HG03139 (cell line): ENCODE measurements around the gene PPP4R1.
A peak's percentile ranks its signal among the peaks of the same experiment; 100 is the strongest.
"Not testable (repeated sequence)": the region's sequence is repeated elsewhere in the genome, so short reads cannot be mapped to it uniquely, and the experiment has no call there.

Experiments
- ATAC-seq: cut with Tn5 transposase; IDR thresholded peaks from one replicate; pipeline ENCODE4 v1.9.1; 2021; ENCODE audit not compliant: unreplicated experiment

The PPP4R1 gene, protein sequence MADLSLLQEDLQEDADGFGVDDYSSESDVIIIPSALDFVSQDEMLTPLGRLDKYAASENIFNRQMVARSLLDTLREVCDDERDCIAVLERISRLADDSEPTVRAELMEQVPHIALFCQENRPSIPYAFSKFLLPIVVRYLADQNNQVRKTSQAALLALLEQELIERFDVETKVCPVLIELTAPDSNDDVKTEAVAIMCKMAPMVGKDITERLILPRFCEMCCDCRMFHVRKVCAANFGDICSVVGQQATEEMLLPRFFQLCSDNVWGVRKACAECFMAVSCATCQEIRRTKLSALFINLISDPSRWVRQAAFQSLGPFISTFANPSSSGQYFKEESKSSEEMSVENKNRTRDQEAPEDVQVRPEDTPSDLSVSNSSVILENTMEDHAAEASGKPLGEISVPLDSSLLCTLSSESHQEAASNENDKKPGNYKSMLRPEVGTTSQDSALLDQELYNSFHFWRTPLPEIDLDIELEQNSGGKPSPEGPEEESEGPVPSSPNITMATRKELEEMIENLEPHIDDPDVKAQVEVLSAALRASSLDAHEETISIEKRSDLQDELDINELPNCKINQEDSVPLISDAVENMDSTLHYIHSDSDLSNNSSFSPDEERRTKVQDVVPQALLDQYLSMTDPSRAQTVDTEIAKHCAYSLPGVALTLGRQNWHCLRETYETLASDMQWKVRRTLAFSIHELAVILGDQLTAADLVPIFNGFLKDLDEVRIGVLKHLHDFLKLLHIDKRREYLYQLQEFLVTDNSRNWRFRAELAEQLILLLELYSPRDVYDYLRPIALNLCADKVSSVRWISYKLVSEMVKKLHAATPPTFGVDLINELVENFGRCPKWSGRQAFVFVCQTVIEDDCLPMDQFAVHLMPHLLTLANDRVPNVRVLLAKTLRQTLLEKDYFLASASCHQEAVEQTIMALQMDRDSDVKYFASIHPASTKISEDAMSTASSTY

DNA sequence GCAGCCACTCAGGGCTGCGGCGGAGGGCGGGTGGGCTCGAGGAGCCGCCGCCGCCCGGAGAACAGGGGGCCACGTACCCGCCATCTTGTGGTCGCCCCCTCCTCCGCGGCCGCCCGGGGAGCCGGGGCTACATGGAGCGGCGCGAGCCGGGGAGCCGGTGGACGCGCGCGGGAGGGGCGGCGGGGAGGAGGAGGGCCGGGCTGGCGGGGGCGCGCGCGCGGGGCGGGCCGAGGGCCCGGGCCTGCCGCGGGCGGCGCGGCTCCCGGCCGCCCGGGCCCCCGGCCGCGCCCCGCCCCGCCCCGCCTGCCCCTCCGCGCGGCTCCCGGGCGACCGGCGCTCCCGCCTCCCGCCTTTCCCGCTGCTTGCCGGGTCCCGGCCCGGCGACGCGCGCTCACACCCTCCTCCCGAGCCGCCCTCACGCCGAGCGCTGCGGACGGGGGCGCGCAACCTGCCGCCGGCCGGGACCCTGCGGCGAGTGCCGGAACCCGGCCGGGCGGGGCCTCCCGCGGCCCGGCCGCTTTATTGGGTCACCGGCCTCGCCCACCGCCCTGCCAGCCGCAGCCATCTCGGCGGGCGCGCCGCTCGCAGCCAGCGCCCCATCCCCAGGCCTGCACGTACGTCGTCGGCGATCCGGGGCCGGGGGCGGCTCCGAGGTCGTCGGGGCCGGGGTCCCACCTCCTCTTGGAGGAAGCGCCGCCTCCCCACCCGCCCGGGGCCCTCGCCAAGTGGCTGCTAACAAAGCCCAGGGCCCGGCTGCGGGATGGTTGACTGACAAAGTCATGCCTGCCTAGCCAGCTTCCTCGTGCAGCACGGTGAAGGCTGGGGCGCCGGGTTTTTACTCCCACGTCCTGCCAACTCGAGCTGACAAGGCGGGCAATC, at the start of gene PPP4R1:
TSS of gene PPP4R1 (minus strand) at position 159 of the 879 bp plus-strand sequence. CDS start at position 84, 75 bp downstream.
- ATAC-seq = peak; percentile 58

DNA sequence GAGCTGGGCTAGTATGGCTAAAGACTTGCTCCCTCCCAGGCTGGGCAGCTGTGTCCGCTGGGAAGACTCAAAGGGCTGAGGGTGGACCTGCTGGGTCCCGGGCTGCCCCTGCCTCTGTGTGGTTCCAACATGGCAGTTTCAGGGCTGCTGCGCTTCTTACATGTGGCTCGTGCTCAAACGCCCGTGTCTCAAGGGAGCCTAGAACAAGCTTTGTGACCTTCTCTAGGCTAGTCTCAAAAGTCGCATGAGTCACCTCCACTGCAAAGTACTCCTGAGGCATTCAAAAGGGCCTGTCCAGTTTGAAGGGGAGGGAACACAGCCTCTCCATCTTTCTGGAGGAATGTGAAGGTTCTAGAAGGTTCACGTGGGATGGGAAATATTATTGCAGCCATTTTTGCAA, 49.0 kb upstream of the PPP4R1 start:
- ATAC-seq = no peak

DNA sequence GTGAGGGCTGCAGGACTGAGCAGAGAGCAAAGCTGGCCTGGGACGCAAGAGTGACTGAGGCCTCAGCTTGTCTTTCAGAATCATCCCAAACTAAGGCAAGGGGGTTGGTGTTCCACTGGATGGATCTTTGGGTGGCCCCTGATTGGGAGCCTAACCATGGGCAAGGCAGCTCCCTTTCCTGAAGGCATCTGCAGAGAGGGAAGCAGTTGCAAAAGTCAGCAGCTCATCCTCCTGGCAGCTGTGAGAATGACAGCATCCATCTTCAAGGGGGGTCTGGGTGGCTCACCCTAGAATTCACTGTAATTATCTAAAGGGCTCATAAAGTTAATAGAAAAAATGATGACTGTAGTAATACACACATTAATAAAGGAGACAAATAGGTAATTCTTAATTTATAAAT, 47.2 kb upstream of the PPP4R1 start:
- ATAC-seq = no peak

DNA sequence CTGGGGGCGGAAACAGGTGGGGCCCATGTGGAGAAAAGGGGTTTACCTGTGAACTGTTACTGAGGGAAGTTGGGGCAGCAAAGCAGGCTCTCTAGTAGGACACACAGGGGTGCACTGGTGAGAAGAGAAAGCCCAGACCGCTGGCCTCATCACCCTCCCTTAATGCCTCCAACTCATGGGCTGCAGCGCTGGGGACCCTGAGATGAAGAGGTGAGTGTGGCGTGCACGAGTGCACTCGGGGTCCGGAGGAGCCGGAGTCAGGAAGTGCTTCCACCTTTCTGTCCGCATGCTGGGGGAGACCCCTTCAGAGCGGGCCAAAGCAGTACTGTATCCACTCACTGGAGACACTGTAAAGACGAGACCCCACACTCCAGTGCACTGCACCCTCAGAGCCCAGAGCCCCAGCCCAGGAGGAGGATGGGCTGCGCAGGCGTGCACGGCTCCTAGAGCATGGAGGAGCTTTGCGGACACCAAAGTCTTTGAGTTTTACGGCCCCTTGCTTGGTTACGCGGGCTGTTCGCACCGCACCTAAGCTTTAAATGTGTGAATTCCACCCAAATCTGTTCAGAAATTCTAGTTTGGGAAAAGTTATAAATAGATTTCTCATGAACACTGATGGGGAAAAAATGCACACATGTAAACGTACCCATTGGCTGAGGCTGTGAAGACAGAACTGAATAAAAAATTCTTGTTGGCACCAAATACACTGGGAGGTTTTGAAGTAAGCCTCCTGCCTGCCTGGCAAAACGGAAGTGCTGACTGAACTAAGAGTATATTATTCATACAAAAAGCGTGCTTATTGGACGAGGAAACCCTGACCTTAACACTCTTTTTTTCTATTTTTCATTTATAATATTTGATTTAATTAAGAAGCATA, 45.4 kb upstream of the PPP4R1 start:
- ATAC-seq = no peak

DNA sequence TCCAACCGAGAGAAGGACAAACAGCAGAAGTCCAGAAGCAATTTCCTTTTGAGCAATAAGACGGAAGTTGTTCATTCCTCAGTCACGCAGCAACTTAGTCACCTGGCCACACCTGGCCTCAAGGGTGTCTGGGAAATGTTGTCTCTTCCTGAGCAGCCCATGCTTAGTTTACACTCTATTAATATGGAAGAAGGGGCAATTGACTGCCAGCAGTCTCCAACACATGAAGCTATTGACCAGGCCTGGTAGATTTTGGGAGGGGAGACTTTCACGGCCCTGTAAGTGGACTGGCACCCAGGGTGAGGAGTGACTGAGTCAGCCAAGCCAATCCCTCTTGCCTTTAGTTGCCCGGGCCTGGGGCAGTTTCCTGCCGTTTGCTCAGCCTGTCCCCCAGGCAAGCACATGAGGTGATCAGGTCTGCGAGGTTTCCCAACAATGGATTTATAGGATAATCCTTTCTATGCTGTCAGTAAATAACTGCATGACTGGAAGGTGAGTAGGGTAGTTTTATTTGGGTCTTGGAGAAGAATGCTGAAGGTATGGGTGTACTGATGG, 43.8 kb upstream of the PPP4R1 start:
- ATAC-seq = no peak

DNA sequence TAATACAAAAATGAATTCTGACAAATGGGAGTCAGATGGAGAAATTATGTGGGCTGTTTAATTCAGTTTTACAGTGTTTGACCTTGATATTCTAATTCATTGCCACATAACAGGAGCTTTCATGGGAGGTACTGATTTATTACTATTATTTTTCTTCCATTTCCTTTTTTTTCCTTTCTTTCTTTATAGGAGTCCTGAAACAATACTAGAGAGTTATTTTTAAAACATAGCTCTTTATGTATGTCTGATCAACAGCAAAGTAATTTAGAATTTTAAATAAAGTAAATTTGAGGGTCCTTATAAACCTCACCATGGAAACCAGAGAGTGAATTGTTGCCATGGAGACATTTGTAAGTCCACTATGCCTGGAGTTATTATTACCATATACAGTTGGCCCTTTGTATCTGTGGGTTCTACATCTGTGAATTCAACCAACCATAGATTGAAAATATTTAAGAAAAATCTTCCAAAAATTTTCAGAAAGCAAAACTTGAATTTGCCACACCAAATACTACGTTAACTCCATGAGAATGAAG, 40.9 kb upstream of the PPP4R1 start:
- no peak for ATAC-seq

DNA sequence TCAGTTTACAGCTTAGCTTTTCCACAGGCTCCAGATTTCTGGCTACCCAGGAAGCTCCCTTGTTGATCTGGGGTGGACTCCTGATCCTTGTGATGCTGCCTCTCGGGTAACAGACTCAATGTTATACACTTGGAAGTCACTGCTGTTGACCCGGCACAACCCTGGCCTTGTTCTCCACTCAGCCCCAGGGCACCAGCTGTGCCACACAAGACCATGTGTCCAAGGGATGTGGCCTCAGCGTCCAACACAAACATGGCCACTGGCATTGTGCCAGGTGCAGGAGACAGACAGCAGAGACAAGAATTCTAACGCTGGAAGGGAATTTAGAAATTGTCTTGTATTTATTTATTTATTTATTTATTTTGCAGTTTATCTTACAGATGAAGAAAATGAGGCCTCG, 39.0 kb upstream of the PPP4R1 start:
- no peak for ATAC-seq

DNA sequence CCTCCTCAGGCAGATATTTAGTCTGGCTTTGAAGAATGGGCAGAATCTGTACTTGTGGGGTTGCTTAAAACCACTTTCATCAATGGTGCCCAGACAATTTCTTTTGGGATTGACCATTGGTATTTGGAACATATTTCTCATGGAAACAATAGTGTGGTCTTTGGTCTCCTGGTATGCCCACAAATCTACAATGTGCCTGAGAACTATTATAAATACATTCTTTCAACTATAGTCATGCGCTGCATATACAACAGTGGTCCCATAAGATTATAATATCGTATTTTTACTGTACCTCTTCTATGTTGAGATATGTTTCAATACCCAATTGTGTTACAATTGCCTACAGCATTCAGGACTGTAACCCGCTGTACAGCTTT, 34.8 kb upstream of the PPP4R1 start:
- no peak for ATAC-seq

DNA sequence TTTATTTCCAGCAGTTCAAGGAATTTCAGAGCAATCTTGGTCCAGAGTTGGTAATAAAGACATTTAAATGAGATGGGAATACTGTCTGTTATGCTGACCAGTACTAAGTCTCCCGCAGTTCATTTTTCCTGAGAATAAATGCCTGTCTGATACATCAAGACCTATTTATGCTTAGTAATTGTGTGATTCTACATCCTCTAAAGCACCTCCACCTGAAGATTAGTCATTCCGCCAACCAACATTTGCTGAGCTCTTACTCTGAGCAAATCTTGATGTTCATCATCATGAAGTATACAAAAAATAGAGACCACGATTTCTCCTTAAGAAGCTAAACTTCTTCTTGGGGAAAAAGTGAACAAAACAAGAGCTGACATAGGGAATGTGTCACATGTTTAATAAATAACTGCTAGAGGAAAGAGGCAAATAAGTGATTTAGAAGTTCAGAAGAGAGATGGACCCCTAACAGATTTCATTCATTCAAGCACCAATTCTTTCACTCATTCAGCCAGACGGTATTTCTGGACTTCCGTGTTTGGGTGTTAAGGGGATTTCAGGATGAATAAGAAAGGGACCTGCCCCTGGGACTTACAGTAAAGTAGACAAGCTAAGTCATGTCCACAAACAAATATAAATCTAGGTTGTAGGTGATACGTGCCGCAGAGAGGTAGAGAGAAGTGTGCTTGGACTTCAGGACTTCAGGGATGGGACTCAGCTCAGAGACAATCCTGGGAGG, 34.2 kb upstream of the PPP4R1 start:
- no peak for ATAC-seq

DNA sequence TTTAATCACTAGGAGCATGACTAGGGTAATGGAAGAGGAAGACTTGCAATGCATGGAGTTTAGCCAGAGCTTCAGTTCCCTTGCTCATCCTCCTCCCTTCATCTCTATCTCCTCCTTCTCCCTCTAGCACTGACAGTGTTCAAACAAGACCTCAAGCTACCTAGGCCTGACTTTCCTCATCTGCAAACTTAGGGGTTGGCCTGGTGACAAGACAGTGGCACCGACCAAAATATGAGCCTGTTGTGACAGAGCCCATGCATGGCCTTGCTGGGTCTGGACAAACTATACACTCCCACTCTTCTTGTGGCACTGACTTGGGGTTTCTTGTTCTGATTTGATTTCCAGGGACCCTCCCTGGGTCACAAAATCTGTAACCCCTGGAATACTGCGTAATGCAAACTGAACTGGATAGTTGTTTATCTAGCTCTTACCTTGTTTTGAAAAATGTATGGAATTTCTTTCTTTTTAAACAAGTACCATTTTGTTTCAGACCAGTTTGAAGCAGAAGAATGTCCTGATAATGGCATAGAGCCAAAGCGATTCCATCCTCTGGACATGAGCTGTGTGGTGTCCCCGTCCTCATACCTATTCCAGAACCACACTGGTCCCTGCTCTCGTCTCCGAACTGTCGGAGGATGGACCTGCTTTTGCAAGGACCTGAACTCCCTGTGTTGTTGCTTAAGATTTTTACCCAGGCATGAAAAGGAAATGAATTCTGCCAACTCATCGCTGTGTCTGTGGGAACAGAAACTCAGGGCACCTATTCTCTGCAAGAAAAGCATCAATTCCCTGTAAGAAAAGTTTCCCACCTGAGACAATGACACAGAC, 33.4 kb upstream of the PPP4R1 start:
- ATAC-seq = no peak

DNA sequence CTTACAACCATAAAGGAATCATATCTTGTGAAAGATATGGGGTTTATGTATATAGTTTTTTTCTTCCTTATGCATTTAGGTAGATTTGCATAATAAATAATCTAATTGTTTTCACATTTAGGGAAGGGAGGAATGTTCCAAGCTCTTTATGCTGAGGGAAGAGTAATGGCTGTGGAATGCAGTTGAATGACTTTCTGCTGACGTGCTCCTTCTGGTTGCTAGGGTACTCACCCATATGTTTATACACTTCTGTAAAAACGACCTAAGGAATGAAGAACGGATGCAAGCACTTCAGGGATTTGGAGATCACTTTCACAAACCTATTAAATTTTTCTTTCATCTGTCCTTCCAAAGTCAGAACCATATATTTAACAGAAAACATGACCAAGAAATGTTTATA, 29.2 kb upstream of the PPP4R1 start:
- ATAC-seq = no peak

DNA sequence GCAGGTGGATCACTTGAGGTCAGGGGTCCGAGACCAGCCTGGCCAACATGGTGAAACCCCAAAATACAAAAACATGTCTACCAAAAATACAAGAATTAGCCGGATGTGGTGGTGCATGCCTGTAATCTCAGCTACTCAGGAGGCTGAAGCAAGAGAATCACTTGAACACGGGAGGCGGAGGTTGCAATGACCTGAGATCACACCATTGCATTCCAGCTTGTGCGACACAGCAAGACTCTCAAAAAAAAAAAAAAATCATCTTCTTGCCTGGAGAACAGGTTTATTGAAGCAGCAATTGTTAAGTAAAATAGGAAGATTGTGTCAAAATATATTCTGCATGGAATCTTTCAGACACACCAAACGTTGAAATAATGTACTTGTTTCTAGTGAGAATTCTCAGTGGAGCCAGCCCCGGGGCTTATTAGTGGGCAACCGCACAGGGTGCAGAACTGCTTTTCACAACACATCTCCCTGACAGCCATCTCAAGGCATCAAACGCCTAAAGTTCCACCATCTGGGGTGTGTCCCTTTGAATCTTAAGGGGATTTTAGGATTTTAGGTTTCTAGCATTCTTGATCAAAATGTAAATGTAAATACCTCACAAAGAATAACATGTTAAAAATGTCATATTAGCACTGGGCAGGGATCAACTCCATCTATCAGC, 28.6 kb upstream of the PPP4R1 start:
- no peak for ATAC-seq

DNA sequence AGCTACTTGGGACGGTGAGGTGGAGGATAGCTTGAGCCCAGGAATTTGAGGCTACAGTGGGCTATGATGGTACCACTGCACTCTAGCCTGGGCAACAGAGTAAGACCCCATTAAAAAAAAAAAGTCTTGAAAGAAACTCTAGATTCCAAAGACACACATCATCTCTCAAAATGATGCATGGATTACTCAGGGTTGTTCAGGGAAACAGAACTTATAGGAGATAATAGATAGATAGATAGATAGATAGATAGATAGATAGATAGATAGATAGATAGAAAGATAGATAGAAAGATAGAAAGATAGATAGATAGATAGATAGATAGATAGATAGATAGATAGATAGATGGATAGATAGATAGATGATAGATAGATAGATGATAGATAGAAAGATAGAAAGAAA, 26.7 kb upstream of the PPP4R1 start:
- ATAC-seq = not testable (repeated sequence)

DNA sequence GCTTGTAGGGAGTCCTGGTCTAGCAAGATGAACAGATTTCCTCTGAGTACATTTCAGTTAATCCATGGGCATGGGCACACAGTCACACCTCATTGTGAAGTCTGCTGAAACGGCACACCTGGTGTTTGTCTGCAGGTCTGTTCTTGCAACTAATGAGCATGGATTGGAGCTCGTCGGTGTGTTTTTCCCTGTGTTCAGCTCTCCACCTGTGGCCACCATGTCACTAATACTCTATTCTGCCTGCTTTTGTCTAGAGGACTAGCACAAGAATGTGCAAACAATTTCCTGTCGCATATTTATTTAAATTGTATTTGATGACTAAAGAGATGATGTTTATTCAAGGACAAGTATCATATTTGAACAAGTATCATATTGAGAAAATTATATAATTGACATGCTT, 24.5 kb upstream of the PPP4R1 start:
- no peak for ATAC-seq

DNA sequence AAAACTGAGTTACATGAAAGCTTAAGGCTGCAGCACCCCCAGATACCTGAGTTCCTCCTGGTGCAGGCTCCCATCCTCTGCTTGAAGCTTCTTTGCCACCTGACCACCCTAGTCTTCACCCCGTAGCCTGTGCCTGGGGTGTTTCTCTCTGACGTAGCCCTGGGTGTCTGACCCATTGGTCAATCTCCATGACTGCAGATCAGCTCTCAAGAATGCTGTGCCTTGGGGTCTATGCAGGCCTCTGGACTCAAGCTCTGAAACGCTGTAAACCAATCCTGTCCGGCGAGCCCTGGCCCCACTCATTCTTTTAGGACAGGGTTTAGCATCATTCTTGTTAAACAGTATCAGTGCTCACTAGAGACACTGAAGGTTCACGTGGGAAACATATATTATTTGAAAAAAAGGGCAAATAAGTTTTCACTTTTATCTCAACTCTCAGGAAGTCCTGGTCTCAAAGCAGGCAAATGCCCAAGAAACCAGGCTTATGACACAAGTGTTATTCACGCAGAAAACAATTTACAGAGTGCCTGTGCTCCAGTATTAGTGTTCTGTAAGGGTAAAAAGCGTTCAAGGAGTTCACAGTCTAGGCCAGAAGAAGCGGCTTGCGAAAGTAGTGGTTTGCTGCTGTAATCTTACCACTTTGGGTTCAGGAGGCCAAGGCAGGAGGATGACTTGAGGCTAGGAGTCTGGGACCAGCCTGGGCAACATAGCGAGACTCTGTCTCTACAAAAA, 22.8 kb upstream of the PPP4R1 start:
- no peak for ATAC-seq

DNA sequence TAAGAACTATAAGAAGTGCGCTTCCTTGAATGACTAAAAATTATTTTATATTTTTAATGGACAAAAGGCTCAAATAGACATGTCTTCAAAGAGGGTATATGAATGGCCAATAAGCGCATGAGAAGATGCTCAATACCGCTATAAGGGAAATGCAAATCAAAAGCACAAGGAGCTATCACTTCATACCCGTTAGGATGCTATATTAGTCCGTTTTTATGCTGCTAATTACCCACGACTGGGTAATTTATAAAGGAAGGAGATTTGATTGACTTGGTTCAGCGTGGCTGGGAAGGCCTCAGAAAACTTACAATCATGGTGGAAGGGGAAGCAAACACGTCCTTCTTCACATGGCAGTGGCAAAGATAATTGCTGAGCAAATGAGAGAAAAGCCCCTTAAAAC, 20.5 kb upstream of the PPP4R1 start:
- ATAC-seq = no peak
